Measurements from ENCODE around the gene POLR2F. TPM values are rescaled to one million over a fixed set of nuclear protein-coding genes. Genes with fewer than 3 reads are reported as not detected.

The POLR2F gene
- total and polyA plus RNA-seq, 9 of the 15 experiments (the other 6 are each of a cell fraction or from before 2014, with no cell fraction given), result 98.9 to 410 (median 168) TPM

- TF ChIP-seq MAFG (tag; conservative IDR thresholded peaks at IDR 0.05) (no peak), HCFC1 (IDR thresholded peaks at IDR 0.05; ENCODE audit: low read depth, low read length) (no peak), PHB2 (IDR thresholded peaks at IDR 0.05; ENCODE audit: low read depth) (no peak), MLX (CRISPR knock-in tag; conservative IDR thresholded peaks at IDR 0.05) (no peak), SIRT6 (IDR thresholded peaks at IDR 0.05; ENCODE audit: low read depth, low read length) (no peak), CHCHD3 (CRISPR knock-in tag; IDR thresholded peaks at IDR 0.05) (no peak), MNT (conservative IDR thresholded peaks at IDR 0.05) (no peak; a peak in 1 of 4 replicates), ETS1 (conservative IDR thresholded peaks at IDR 0.05; ENCODE audit: control insufficient read depth, low read depth, low read length) (peak; percentile 67; the same call in 1 of the 2 replicates), NR2F6 (CRISPR knock-in tag; IDR thresholded peaks at IDR 0.05) (no peak), SFPQ (IDR thresholded peaks at IDR 0.05; ENCODE audit: low read depth, low read length) (no peak), NR3C1 (CRISPR knock-in tag; IDR thresholded peaks at IDR 0.05) (no peak), SRSF3 (IDR thresholded peaks at IDR 0.05; ENCODE audit: insufficient read depth, low read length) (0 out of 2 replicates have a peak, but pooled peaks have one; percentile 61), CSDE1 (IDR thresholded peaks at IDR 0.05) (no peak), L3MBTL2 (IDR thresholded peaks at IDR 0.05) (peak; percentile 84), PKNOX1 (IDR thresholded peaks at IDR 0.05) (no peak), ZKSCAN1 (IDR thresholded peaks at IDR 0.05; ENCODE audit: low read depth, low read length) (no peak), BMI1 (IDR thresholded peaks at IDR 0.05; ENCODE audit: low read length) (no peak), ZNF785 (CRISPR knock-in tag; IDR thresholded peaks at IDR 0.05) (no peak), NFRKB (IDR thresholded peaks at IDR 0.05; ENCODE audit: low read depth) (peak; percentile 92; the same call in 1 of the 2 replicates), FOSL1 (tag; conservative IDR thresholded peaks at IDR 0.05) (no peak), ZNF644 (tag; IDR thresholded peaks at IDR 0.05; ENCODE audit: low read depth) (no peak), NUFIP1 (IDR thresholded peaks at IDR 0.05; ENCODE audit: partially characterized antibody) (no peak), HDAC2 (IDR thresholded peaks at IDR 0.05) (no peak)
Observed at GRCh38 chr22:37905534-37906363, 47.8 kb upstream of the POLR2F start, which contains the start of gene MICALL1 (continued).
